D341Med (cell line): ENCODE data around the gene ADGRB2.

ENCODE experiments used
- DNase-seq: peaks from one replicate; pipeline ENCODE4 v3.0.0; 2012; ENCODE audit warnings: low spot score

The ADGRB2 gene

DNA sequence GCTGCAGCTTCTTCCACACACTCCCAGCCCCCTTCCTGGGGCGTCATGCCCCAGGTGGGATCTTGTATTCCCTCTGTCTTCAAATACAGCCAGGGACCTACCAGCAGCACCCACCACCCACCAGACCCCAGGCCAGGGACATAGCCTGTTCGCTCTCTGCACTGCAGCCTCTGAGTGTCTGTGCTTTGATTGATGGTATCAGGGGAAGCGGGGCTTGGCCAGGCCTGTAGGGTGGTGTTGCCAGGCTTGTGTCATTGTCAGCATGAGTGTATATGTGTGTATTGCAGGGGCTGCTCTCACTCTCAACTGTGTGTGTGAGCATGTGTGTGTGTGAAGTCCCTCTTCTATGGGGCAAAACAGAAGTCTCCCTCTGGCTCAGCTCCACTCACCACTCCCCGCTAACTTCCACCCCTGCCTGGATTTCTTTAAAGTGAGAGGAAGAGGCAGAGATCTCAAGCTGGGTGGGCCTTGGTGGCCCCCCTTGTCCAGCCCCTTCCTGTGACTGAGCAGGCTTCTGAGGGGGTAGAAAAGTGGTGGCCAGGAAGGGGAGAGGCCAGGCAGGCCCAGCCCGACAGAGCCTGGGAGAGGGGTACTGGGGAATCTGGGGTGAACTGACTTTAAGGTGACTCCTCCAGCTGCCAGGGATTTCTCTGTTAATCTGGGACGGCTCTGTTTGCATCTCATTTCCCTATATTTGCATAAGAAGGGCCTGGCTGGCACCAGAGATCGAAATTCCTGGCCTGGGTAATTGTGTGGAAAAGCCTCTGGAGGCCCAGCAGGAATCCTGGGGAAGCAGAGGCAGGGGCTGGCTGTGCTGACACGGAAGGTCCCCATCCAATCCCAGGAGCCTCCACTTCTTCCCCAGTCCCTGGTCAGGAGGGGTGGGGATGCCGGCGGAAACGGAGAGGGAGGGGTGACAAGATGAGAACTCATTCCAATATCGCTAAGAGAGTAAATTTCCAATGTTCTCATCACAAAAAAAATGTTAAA, 18.6 kb upstream of the ADGRB2 start:
- no peak for DNase-seq

DNA sequence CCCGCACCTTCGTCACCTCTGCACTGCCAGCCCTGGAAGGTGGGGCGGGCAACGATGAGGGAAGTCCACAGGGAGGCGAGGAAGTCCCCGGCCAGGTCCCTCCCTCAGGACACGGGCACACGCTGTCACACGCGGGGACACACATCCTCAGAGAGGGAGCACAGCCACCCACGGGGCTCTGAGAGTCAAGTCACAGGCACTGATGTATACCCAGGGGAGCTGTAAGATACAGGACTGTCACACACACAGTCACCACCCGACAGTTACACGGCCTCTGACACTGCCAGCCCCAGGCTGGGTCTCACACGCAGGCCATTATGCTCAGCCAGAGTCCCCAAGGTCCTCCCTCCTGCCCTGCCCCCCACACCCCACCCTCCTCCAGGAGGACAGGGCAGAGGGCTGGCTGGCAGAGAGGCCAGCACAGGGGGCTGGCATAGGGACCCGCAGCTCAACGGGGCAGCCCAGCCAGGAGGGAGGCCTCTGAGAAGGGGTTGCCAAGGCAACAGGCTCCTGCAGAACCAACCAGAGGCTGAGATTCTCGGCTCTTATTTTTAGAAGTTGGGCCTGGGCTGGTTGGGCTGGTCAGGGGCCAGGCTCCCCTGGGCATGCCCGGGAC, 17.7 kb upstream of the ADGRB2 start:
- DNase-seq = no peak

DNA sequence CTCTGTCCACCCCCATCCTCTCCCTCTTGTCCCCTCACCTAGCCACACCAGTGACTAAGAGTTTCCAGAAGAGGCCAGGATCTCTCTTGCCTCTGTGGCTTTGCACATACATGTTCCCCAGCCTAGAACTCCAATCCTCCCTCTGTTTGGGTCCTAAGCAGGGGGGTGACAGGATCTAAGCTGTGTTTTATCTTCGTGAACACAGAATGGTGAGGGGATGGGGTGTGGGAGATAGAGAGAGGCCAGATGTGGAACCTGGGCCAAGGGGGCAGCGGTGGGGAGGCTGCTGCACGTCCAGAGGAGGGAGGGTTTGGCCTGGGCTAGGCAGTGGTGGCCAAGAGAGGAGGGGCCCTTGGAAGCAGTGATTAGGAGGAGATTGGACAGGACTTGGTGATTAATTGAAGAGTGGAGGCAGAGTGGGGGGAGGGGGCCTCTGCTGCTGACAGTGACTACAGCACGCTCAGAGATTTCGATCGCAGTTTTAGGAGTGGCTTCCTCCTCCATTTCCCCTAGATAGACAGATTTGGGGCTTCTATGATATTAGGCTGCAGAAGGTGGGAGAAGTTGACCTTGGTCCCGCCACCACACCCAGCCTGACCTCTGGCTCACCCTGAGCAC, 17.1 kb upstream of the ADGRB2 start:
- DNase-seq = no peak

DNA sequence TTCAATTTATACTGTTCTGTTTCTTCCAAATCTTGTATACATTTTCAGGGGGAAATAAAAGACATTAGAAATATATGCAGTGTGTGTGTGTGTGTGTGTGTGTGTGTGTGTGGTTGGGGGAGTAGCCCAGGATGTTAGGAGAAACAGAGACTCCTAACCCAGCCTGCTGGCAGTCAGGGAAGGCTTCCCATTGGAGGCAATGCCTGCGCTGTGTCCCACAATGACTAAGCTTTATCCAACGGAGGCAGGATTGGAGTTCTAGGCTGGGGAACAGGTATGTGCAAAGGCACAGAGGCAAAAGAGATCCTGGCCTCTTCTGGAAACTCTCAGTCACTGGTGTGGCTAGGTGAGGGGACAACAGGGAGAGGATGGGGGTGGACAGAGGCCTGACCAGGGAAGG, 16.5 kb upstream of the ADGRB2 start:
- no peak for DNase-seq

DNA sequence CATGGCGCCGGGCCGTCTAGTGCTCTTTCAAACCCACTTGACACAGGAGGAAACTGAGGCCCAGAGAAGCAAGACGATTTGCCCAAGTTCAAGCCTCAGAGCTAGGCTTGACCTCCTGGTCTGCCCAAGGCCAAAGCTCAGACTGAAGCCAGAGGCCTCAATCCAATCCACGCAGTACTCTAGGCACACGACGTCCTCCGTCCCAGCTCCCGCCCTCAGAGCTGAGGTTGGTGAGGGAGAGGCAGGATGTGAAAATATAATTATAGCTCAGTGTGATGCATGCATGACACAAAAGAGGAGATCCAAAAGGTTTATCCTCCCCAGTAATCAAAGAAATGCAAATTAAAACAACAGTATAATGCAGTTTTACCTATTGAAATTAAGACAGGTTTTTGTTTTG, 15.5 kb upstream of the ADGRB2 start:
- DNase-seq = no peak

DNA sequence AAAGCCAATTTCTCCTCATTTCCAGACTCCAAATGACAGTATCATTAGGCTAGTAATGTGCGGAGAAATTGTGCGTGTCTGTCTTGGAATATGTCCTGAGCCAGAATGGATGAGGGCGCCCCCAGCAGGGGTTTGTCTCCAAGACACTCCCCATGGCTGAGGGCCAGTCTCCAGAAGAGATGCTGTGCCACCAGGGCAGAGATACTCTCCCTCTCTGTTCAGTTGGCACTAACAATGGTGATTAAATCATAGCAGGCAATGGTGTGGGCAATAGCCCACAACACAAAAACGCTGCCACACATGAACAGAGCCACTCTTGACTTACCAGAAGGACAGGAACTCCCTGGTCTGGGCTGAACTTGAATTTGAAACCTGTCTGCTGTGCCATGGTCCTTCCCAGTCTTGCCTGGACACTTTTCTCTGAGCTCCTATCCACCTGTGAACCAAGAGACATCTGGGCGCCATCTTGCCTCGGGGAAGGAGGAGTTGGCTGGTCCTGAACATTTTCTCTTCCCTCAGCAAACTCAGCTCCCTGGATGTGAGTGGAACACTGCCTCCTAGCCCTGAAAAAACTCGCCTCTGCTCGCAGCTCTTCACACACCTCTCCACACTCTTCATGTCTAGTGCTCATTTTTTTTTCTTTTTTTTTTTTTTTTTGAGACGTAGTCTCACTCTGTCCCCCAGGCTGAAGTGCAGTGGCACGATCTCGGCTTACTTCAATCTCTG, 14.8 kb upstream of the ADGRB2 start:
- no peak for DNase-seq

DNA sequence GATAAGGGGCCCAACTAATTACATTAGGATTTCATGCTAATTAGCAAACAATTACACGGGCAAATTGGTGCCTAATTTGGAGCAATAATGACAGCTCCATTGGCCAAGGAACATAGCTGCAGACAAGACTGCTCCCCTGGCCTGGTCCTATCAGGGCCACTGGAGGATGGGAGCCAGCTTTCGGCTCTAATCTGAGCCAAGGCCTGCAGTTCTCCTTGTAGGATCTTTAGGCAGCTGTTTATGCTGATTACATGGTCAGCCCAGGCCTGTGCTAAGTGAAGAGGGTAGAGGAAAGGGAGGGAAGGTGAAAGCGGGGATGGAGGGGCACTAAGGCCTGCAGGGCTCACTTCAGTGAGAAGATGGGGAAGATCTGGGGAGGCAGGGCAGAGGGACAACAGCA, 12.4 kb upstream of the ADGRB2 start:
- no peak for DNase-seq

DNA sequence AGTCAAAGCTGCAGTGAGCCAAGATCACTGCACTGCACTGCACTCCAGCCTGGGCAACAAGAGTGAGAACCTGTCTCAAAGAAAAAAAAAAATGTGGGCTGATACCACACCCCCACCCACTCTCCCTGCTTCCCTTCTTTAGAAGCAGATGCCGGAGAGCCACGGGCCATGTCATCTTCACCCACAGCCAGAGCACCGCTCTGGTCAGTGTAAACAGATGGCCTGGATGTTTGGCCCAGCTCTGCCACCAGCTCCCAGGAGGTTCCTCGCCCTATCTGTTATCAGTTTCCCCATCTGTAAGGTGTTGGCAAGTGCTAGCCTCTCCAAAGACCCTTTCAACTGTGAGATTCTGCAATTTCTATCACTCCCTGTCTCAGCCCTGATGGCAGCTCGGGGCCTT, 11.9 kb upstream of the ADGRB2 start:
- DNase-seq = no peak

DNA sequence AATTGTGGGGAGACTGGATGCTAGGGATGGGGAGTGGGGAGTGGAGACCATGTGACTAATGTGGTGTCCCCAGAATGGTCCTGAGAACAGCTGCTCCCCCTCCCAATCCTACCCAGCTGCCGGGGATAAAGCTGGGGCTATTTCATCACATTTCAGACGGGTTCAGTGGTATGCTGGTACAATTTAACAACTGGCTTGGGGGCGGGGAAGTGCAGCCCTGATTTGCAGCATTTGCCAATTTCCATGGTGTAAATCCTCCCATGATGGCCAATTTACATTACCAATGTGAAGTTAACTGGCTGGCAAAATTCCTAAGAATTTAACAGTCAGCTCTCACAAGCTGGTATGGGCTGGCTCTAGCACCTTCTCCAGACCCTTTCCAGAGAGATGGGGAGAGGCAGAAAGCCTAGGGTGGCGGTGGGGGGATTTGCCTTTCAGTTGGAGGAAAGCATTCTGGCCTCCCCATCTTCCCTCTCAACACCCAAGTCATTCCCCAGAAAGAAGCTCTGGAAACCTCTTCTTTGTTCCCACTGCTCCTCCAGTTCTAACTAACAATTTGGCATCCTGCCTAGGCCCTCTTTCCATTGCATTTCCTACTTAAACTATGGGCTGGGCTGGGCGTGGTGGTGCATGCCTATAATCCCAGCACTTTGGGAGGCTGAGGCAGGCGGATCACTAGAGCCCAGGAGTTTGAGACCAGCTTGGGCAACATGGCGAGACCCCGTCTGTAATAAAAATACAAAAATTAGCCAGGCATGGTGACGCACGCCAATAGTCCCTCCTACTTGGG, 11.3 kb upstream of the ADGRB2 start:
- DNase-seq = no peak

DNA sequence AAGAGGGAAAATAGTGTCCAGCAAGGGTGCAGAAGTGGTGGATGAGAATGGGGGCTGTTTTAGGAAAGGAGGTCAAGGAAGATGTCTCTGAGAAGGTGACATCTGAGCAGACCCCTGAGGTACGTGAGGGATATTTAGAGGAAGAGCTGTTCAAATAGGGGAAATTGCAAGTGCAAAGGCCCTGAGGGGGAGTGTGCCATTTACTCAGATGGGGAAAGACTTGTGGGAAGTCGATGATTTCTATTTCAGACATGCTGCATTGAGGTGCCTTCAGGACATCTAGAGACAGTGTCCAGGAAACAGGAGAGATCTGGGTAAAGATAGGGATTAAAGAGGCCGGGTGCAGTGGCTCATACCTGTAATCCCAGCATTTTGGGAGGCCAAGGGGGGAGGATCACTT, 10.4 kb upstream of the ADGRB2 start:
- no peak for DNase-seq

DNA sequence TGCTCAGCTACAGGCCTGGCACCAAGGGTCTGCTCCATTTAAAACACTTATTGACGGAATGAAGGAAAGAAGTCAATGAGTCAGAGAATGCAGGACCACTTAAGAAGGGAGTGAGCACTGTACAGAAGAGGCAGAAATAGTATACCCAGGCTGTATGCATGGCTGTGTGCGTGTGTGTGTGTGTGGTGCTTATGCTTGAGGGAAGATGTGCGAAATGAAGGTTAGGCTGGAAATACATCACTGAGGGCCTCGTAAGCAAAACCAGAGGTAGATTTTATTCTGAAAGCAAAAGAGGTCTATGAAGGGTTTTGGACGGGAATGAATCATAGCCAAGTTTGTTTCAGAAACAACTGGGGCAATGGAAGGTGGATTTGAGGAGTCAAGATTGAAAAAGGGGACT, 9.7 kb upstream of the ADGRB2 start:
- no peak for DNase-seq

DNA sequence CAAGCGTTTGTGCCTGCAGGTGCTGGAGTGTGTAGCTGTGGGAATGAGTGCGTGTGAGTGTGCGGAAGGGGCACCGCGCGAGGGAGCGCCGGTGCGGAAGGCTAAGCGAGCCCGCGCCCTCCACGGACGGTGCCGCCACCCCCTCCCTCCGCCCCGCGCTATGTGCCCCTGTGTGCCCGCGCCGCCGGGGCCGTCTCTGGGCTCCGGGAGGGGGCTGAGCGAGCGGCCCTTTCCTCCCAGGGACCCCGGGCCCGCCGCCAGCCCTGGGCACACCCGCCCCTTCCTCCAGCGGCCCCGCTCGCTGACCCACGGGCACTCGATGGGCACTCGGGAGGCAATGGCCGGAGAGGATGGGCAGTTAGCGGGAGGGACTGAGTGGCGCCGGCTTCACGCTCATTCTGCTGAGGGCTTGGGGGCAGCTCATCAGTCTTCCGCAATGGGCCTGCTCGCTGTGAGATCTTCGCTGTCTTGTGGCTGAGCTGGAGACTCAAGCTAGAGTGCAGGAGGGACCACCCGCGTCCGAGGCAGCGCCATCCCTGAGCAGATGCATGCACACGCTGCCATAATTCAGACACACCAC, 8.6 kb upstream of the ADGRB2 start:
- no peak for DNase-seq

DNA sequence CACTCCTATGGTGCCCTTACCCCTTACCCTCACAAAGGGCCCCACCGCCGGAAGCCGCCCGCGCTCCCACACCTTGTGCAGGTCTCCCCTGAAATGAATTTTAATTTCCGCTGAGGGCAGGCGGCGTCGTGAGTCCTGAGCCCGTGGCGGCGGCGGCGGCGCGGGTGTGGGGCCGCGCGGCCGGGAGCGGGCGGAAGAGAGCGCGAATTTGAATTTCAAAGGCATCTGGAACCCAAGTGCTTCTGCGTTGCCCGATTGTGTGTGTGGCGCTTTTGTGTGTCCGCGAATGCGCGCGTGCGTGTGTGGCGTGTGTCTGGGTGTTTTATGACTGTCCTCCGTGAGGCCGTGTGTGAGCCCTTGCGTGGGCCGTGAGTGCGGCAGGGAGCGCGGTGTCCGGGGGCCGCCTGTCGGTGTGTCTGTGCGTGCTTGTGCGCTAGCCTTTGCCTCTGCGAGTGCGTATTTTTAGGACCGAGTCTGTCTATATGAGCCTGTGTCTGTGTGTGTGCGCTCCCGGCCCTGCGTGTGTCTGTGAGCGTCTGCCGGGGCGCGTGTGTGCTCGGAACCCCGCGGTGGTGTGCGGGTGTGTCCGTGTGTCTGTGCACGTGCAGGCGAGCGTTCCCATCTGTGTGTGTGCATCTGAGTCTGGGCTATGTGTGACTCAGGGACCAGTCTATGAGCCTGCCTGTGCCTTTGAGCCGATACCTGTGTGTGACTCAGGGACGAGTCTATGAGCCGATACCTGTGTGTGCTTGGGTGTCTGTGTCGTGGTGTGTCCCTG, 7.9 kb upstream of the ADGRB2 start:
- no peak for DNase-seq

DNA sequence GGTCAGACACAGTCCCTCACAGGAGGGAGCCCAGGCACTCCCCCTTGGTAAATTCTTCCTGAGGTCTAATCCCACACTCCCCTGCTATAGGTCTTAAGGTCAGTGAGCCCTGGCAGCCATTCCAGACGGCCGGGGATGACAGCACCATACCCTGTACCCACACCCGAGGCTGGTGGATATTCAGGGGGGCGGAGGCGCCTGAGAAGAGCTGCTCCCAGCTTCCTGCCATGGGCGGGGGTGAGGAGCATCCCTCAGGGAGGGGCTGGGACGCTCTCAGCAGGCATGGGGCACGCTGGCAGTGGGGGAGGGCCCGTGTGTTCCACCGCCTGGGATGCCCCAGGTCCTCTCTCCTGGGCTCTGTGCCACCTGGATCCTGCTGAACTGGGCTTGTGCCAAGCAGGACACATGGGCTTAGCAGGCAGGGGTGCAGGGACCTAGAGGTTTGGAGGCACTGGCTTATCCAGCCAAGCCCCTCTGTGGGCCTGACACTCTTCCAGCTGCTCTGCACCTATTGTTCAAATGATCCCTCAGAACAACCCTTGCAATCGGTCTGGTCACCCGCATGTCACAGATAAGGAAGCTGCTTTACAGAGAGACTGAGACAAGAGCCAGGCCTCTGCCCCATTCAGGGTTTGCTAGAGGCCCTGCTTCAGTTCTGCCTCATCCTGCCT, 5.7 kb upstream of the ADGRB2 start:
- no peak for DNase-seq

DNA sequence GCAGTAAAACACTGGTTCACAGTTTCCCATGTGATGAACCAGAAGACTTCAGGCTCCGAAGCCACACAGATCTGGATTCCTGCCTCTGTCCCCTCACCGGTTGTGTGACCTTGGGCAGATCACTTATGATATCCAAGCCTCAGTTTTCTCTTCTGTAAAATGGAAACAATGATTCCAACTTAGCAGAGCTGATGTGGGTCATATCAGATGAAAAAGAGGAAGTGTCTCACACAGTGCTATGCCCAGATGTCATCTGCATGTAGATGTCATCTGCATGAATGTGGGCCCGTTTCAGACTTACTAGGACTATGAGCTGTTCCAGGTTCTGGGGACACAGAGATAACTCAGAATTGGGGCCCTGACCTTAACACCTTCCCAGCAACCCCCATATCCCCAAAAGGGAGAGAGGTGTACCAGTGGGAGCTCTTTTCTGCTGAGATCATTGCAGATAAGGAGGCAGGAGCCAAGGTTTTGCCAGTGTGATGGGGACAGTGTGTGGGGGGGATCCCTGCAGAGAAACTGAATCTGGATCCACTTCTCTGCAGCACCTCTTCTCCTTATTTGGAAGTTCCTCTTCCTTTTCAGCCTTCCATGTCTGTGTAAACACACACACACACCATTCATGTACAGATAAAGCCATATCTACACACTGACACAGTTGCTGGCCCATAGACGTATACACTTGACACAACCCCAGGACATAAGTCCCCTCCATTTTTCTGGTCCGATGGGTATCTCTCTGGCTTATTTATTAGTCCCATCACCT, 5.0 kb upstream of the ADGRB2 start:
- DNase-seq = no peak

DNA sequence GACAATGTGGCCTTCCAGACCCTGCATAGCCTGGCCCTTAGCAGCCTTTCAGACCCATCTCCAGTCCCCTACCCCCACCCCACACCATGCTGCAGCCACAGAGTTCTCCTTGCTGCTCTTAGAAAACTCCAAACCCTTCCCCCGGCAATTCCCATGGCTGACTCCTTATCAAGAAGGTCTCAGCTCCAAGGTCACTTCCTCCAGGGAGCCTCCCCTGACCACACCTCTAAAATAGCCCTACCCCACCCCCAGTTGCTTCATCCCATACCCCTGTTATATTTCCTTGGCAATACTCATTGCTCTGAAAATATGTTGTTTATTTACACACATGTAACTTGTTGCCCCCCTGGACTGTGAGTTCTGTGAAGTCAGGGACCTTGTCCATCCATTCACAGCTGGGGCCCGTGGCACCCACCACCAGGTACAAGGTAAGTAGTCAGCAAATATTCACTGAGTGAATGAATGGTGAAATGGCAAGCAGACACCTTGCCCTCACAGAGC, 4.3 kb upstream of the ADGRB2 start:
- DNase-seq = no peak

DNA sequence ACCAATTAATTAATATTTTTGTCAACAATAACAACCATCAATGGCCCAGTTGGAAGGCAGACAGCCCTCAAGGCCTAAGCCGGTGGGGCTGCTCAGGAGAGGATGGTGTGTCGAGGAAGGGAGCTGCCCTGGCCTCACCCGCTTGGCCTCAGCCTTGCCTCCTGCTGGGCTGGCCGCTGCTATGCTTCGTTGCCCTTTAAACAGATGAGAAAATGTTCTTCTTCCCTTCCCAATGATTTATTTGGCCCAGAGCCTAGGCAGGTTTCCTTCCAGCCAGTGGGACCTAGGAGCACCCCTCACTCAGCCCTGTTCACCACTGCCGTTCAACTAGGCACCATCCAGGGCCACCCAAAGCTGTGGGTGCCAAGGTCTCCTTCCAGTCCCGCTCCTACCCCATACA, 3.1 kb upstream of the ADGRB2 start:
- DNase-seq = no peak

DNA sequence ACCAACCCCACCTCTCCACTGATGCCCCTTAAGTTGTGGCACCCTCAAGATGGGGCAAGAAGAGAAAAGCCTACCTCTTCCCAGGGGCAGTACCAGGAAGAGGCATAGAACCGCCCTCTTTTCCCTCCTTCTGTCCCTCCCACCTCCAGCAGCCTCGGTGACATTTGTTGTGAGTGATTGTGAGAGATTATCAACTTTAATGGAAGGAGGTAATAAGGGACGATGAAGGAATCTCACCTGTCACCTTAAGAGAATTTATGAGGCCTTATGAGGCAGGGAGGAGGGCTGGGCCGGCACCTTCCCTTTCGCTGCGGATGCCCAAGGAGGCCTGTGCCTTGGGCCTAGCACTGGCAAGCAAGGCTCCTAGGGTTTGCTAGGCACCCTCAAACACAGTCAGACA, 1.4 kb upstream of the ADGRB2 start:
- no peak for DNase-seq

DNA sequence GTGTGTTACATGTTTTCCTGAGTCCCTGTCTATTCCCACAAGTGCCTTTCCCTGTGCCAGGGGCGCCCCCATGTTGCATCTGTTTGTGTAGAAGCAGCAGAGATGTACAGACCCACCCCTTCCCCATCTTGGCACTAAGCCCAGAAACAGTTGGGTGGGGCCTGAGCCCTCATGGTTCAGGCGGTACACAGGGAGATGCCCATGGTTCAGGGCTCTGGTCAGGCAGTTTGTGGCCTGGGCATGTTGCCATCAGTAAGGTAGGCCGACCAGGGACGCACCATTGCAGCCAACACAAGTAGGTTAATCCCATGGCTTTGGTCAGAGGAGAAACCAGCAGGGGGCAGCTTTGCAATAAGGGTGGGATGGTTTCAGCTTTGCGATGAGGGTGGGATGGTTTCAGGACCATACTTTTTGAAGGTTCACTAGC, 914 bp upstream of the ADGRB2 start:
- DNase-seq = no peak
